Stimulated activated CD8-positive, alpha-beta memory T cell treated with anti-CD3 and anti-CD28 coated beads, Interleukin-2, amount 100 ng/mL, for 48 hours (primary cell): ENCODE measurements around the gene SPEM1.

ENCODE experiments used
- DNase-seq, 2 donors: peaks; one replicate each; pipeline ENCODE4 v3.0.0-alpha.2; 2020; ENCODE audit warnings: low read depth in 2 of 2

SPEM1 gene

GRCh38 chr17:7398612-7399011 is 21.5 kb upstream of the SPEM1 start:
- no peak for DNase-seq

DNA sequence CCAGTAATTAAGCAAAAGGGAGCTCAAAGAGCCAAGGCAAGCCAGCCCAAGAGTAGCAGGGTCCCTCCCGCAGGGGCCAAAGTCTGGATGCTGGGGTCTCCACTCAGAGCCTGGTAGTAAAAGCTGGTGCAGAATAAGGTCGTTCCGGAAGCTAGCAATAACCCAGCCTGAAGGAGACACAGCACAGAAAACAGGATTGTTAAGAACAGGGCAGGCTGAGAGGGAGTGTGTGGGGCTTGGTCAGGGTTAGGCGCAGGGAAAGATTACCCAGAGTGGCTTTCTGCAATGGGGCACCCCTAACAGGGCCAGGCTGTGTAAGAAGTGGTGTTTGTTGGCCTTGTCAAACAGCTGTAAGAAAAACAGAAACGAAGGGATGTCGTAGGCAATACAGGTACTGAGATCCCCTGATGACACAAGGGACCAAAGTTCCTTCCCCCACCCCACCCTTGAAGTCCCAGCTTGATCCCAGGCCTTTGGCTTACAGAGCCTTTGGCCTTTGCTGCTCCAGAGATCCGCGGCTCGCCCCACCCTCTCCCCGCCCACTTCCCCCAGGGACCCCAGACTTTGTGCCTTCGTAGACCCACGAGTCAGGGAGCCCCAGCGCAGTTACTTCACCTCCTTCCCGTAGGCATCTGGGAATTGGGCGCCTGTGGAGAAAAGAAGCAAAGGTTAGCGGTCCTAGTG is 16.9 kb upstream of the SPEM1 start:
- DNase-seq, result no peak

DNA sequence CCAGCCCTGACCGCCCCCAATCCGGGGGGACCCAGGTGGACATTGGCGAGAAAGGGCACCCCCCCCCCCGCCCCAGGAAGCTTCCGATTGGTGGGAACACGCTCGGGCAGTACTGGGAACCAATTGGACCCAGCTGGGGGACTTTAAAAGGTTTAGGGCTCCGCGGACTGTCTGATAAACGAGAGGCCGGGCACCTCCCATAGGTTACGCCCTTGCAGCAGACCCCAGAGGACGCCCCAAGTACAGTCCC is 16.5 kb upstream of the SPEM1 start:
- DNase-seq, result no peak

GRCh38 chr17:7403977-7404736 is 16.0 kb upstream of the SPEM1 start, which contains the start of gene TMEM256:
TSS of gene TMEM256 (minus strand) at chr17:7404097. CDS start at chr17:7404084, 13 bp downstream.
- peak; percentile 88 to 93 for DNase-seq

DNA sequence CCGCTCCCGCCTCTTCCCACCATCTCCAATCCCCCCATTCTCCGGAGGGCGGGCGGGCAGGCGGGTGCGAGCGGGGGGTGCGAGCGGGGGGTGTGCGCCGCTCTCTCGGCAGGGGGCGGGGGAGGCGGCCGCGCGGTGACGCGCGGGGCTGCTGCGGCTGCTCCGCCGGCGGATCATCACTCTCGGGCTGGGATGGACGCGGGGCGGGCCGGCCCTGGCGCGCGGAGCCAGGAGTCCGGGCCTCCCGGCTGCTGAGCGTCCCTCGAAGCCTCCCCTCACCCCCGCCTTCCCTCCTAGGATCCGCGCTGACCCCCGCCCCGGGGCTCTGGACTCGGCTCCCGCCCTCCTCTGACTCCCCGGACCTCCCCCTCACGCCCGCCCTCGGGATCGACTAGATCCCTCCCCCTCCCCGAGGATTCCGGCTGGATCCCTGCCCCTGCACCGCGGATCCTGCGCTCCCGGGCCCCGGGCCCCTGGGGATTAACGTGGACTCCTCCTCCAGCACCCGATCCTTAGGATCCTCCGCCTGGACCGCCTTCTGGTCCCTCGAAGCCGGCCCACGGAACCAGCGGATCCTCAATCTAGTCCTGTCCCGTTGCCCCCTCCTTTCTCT is 15.3 kb upstream of the SPEM1 start:
- DNase-seq, result peak; percentile 41 to 50

GRCh38 chr17:7405350-7406234 is 14.5 kb upstream of the SPEM1 start:
- DNase-seq, result no peak

DNA sequence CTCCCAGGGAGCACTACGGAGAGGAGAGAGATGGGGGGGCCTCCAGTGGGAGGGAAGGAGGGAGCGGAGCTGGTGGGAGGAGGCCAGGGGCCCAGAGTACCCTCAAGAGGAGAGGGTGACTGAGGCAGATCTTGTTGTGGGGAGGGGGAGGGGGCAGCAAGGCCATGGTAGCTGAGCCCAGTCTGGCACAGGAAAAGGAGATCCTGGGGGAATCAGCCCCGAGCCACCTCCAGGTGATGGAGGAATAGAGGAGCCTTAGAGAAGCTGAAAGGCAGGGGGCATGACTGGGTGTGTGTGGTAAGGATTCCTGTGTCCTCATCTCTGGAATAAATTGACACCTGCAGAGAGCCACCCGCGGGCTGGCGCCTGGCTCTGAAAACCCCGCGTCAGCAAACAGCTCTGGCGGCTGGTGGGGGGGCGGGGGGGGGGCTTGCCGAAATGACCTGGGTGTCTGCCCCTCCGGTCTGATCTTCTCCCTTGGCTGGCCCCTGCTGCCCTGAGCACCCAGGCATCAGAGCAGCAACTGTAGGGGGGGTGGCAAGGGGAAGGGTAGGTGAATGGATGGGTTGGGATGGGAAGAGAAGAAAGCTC is 13.8 kb upstream of the SPEM1 start:
- no peak for DNase-seq

GRCh38 chr17:7407082-7407481 is 13.0 kb upstream of the SPEM1 start:
- DNase-seq, result no peak

DNA sequence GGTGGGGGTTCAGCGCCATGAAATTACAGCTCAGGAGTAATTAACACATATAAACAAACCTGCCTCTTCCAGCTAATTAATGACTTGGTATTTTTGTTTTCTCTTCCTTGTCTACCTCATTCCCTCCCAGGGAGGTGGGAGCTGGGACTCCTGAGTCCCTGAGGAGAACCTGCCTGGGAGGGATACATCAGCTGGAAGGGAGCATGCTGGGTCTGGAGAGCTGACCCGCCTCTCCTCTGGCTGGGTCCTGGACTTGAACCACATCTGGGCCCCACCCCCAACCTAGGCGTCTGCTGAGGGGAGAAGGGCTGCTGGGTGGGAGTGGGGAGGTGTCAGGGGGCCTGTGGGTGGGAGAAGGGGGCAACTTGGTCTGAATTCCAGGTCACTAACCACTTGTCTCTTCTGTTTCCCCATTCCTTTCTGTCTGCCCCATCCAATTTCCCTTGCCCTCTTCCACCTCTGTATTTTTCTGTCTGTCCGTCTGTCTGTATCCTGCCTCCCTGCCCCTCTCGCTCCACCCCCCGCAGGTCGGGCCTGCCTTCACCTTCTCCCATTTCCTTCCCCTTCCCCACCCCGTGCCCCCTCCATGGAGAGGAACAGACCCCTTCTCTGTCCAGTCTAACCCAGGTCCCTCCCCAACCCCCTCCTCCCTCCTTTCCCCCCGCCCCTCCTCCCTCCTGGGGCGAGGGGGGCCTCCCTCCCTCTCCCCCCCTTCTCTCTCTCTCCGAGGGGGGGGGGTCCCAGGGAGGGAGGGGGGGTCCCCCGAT is 12.5 kb upstream of the SPEM1 start, which contains the start of gene NLGN2:
TSS of gene NLGN2 (plus strand) at position 361 of the 767 bp plus-strand sequence. CDS start 411 bp downstream, outside the sequence.
- no peak for DNase-seq

DNA sequence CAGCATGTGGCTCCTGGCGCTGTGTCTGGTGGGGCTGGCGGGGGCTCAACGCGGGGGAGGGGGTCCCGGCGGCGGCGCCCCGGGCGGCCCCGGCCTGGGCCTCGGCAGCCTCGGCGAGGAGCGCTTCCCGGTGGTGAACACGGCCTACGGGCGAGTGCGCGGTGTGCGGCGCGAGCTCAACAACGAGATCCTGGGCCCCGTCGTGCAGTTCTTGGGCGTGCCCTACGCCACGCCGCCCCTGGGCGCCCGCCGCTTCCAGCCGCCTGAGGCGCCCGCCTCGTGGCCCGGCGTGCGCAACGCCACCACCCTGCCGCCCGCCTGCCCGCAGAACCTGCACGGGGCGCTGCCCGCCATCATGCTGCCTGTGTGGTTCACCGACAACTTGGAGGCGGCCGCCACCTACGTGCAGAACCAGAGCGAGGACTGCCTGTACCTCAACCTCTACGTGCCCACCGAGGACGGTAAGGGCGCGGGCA is 11.8 kb upstream of the SPEM1 start:
- DNase-seq, result no peak

DNA sequence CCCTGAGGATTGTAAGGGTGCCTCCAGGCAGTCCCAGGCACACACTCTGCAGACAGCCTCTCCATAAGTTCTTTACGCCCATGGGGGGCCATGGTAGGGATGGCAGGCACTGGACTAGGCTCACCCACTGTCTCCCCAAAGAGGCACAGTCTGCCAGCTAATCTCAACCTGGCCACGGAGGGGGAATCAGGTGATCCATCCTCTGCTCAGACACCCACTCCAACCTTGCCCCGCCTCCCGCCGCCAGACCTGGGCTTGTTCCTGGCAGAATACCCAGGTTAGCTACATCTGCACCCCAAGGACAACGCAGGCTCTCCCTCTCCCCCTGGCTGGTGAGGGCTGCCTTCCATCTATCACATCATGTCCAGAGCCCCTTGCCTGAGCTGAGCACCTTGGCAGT is 11.3 kb upstream of the SPEM1 start:
- DNase-seq, result no peak

GRCh38 chr17:7409716-7410115 is 10.4 kb upstream of the SPEM1 start:
- DNase-seq, result no peak

- no peak for DNase-seq
Measured at GRCh38 chr17:7410634-7411426, 9.3 kb upstream of the SPEM1 start.

DNA sequence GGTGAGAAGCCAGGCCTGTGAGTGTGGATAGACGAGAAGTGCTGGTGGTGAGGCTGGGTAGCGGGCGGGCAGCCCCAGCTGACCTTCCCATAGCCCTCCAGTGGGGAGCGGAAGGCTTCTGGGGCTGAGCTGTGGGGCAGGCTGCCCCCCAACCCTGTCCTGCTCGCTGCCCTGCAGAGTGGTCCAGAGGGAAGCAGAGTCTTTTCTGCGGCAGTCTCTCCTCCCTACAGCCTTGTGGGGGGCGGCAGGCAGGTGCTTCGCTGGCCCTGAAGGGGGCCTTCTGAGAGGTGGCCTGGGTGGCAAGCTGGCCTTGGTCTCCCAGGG is 8.7 kb upstream of the SPEM1 start:
- no peak for DNase-seq

GRCh38 chr17:7413346-7413985 is 6.7 kb upstream of the SPEM1 start:
- DNase-seq, result no peak

GRCh38 chr17:7414837-7415236 is 5.3 kb upstream of the SPEM1 start:
- no peak for DNase-seq

GRCh38 chr17:7415784-7416183 is 4.3 kb upstream of the SPEM1 start:
- DNase-seq, result no peak

DNA sequence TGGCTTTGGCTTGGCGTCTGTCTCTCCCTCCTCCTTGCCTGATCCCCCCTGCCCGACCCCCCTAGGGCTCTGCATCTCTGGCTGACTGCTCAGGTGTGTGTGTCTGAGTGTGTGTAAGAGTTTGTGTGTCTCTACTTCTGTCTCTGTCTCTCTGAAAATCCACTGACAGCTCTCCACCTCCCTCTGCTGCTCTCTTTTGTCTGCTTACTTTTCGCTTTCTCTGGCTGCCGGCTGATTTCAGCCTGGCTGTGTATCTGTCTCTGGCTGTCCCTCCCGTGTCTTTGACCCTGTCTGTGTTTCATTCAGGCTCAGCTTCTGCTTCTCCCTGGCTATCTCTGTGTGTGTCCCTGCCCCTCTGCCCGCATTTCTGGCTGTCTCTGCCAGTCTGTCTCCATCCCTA is 3.8 kb upstream of the SPEM1 start:
- DNase-seq, result no peak

- no peak for DNase-seq
Measured at GRCh38 chr17:7417056-7417655, 3.0 kb upstream of the SPEM1 start.
